ENCODE measurements around the gene TDRD9.

Gene TDRD9

DNA sequence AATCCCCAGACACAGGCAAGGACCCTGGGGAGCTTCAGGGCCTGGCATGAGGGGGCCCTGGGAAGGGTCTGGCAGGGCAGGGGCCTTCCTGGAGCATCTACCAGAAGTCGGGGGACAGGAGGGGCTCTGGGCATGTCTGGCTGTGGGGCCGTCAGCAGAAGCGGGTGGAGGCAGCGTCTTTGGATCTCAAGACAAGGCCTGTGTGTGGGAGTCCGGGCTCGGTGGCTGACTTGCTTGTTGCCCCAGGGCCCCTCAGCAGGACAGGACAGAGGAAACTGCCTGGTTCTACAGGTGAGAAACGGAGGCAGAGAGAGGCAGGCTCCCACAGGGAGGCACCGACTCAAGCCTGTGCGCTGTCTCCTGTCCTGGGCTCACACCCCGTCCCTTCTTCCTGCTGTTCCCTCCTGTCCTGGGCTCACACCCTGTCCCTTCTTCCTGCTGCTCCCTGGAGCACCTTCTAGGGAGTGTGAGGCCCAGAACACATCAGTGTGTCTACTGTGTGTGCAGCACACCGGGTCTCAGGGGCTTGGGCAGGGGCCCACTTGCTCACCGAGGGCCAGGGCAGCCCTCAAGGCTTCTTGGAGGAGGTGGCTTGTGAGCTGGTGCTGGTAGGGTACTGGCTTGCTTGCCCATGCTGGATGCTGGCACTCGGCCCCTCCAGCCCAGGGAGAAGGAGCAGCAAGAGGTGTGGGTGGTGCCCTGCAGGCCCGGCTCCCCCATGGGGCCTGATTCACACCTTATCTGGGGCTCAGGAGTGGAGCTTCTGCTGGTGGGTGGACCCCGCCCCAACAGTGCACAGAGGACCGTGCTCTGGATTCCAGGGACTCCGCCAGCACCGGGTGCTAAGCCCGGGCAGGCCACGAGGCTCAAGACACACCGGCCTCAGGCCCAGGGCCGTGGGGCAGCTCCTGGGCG lies 172.2 kb downstream of the TDRD9 start:
- no peak for DNase-seq

DNA sequence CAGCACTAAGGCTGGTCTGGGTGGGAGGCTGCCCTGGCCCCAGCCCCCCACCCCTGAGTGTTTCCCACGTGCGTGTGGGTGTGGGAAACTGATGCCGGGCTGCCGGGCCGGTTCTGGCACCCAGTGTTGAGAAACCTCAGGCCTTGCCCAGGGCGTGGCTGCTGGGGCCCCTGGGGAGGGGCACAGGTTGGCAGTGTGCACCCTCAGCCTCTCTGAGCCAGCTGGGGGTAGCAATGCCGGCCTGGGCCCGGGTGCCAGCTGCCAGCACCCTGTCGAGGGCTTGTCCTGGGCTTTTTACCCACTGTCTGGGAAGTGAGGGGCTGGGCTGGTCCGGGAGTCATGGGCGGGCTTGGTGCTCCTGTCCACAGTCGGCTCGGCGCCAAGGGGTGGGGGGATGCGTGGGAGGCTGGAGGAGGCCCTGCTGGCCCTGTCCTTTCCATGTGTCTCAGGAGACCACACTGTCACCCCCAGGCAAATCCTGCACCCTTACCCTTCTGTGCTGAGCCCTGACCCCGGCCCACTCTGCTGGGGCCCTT lies 172.9 kb downstream of the TDRD9 start:
- DNase-seq, result no peak

DNA sequence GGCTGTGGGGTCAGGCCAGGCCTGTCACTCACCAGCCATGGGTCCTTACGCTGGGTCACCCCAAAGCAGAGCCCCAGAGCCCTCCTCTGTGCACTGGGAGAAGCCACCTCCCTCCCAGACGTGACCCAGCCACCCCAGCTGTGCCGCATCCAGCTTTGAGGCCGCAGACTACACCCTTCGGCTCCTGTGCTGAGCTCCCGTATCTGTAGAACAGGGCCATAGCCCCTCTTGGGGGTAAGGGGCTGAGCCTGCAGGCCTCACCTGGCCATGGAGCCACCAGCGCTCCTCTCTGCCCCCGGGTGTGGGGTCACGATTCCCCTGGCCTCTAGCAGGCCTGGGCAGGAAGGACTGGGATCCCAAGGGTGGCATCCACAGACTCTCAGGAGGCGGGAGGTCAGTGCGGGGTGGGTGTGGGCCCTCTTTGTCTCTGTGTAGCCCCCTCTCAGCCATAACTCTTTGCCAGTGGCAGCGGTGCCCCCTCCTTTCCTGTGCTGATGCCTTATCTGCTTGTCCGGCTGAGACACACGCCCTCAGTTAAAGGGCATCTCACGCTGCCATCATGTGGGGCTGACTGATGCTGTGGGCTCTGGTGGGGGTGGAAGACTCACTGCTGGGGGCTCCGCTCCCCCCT lies 173.5 kb downstream of the TDRD9 start:
- no peak for DNase-seq

Data from hypothalamus (tissue), 51 donors.